ENCODE data around the gene CCDC9B. TPM values are rescaled to one million over a fixed set of nuclear protein-coding genes. Genes with fewer than 3 reads are reported as not detected.

Gene CCDC9B
- polyA plus RNA-seq, 1 of the 3 experiments (the other 2 are of a cell fraction) = 13.7 TPM

DNA sequence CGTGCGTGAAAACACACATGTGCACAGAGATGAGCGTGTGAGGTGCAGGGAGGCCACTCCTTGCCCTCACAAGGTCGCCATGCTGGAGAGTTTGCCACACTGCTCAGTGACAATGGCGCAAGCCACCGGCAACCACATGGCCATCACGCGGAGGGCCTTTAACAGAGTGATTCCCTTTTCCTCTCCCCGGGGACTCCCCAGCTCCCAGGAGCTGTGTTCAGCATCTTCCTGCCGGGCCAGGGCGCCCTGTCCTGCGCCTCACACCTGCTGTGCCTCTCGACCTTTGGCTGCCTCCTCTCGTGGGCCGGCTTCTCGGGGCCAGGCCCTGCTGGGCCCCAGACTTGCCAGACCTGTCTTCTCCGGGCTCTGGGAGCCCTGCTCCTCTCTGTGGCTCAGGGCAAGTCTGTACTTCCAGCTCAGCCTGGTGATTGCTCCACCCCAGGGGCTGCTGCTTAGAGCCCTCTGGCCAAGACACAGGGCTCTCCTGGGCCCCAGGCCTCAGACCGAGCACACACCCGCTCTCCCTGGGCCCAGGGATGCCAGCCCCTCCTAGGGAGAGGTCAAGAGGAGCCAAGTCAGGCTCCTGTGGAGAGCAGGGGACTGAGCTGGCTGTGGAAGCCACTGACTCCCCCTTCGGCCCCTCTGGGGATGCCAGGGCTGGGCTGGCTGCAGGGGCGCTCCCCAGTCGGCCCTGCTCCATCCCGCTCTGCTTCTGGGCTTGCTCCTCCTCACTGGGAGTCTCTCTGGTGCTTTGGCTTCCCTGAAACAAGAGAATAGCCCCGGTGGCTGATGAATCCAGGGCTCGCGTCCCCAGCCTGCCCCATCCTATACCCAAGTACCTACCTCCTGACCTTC is 5.6 kb downstream of the CCDC9B start:
- Histone ChIP-seq H4K20me1 (ENCODE audit: insufficient read depth) (no peaks in the 10 kb centered on the region), H3K9me3 (no peaks in the 10 kb centered on the region), H3K9ac (no peak overlapping the region), H3F3A (replicated peaks; ENCODE audit: insufficient read depth) (peaks cover 28% of the 10 kb centered on the region), H3K4me2 (no peak overlapping the region), H2AFZ (ENCODE audit: low read depth) (no peak overlapping the region), H3K9me2 (no peaks in the 10 kb centered on the region), H3K27me3 (ENCODE audit: insufficient read depth) (no peaks in the 10 kb centered on the region), H3K79me2 (ENCODE audit: insufficient read depth) (peaks cover 42% of the 10 kb centered on the region), H3K27ac (ENCODE audit: low read depth in 2 of 2, low read length in 1 of 2) (no peak overlapping the region; a peak in 1 of 4 replicates), H3K4me1 (ENCODE audit: control insufficient read depth in 1 of 2, insufficient read depth in 2 of 2, low read depth in 1 of 2, low read length in 1 of 2) (peaks cover 43 to 45% of the 10 kb centered on the region in 2 experiments; a peak in 3 of 4 replicates), H3K4me3 (ENCODE audit: low read depth in 2 of 2, low read length in 1 of 2) (no peak overlapping the region), H3K36me3 (replicated peaks in 1 of 2; ENCODE audit: control insufficient read depth in 1 of 2, insufficient read depth in 2 of 2, low read length in 1 of 2) (peaks cover 19 to 26% of the 10 kb centered on the region in 2 experiments)
- no peak for DNase-seq
- no peak for TF ChIP-seq RAD21 (IDR thresholded peaks at IDR 0.05; ENCODE audit: low read length)
- TF ChIP-seq, protein P1, sequence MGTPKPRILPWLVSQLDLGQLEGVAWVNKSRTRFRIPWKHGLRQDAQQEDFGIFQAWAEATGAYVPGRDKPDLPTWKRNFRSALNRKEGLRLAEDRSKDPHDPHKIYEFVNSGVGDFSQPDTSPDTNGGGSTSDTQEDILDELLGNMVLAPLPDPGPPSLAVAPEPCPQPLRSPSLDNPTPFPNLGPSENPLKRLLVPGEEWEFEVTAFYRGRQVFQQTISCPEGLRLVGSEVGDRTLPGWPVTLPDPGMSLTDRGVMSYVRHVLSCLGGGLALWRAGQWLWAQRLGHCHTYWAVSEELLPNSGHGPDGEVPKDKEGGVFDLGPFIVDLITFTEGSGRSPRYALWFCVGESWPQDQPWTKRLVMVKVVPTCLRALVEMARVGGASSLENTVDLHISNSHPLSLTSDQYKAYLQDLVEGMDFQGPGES (IDR thresholded peaks at IDR 0.05; ENCODE audit: low read depth, low read length) = no peak
- ChIA-PET POLR2A (interaction anchor here (1.4 to 1.6 kb wide), 2 partner anchors 8 to 12 kb away, joined by 4 to 5 read pairs; partner anchors contain the start of gene INAFM2), CTCF (interaction anchor here (11.1 to 70.6 kb wide), 4 partner anchors 6 to 86 kb away, joined by 184 to 2194 read pairs (median 1246); partner anchors contain the start of genes ANKRD63, CCDC9B, DISP2 and INAFM2)
- 95% methylated on average over 11 of the region's 26 CpGs for WGBS (ENCODE audit: low lambda C conversion rate)

DNA sequence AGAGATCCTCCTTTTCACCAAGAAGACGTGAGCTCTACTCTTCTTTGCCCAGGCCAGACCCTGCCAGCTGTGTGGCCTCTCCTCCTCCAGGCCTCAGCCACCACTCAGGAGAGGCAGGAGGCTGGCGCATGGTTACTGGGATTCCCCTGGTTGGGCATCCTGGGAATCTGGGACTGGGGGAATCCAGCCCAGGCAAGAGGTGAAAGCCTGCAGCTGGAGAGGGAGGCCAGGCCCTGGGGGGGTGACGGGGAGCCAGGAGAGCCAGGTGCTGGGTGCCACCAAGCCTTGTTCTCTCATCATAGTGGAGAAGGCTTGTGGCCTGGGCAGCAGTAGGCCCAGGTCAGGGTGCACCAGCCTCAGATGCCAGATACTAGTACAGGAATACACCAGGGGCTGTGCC is 6.2 kb downstream of the CCDC9B start:
- no peak overlapping the region; a peak in 1 of 4 replicates for H3K27ac ChIP-seq (ENCODE audit: low read depth in 2 of 2, low read length in 1 of 2)
- H3K9me3 ChIP-seq = no peaks in the 10 kb centered on the region
- H3K4me2 ChIP-seq = no peak overlapping the region; the same call in 1 of the 2 replicates
- 60% methylated on average over 1 of the region's 3 CpGs for WGBS (ENCODE audit: low lambda C conversion rate)
- H3K79me2 ChIP-seq (ENCODE audit: insufficient read depth) = peaks cover 36% of the 10 kb centered on the region
- no peak overlapping the region for H3K4me3 ChIP-seq (ENCODE audit: low read depth in 2 of 2, low read length in 1 of 2)
- H2AFZ ChIP-seq (ENCODE audit: low read depth) = no peak overlapping the region
- TF ChIP-seq, protein P2, sequence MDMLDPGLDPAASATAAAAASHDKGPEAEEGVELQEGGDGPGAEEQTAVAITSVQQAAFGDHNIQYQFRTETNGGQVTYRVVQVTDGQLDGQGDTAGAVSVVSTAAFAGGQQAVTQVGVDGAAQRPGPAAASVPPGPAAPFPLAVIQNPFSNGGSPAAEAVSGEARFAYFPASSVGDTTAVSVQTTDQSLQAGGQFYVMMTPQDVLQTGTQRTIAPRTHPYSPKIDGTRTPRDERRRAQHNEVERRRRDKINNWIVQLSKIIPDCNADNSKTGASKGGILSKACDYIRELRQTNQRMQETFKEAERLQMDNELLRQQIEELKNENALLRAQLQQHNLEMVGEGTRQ (IDR thresholded peaks at IDR 0.05; ENCODE audit: borderline replicate concordance, low read depth, low read length) = no peak
- TF ChIP-seq, protein P1 (IDR thresholded peaks at IDR 0.05; ENCODE audit: low read depth, low read length) = no peak
- no peak for TF ChIP-seq FOXJ3 (CRISPR knock-in tag; IDR thresholded peaks at IDR 0.05)
- no peak for TF ChIP-seq RAD21 (IDR thresholded peaks at IDR 0.05; ENCODE audit: low read length)
- peaks cover 19 to 26% of the 10 kb centered on the region in 2 experiments for H3K36me3 ChIP-seq (replicated peaks in 1 of 2; ENCODE audit: control insufficient read depth in 1 of 2, insufficient read depth in 2 of 2, low read length in 1 of 2)
- no peak for DNase-seq
- H3K27me3 ChIP-seq (ENCODE audit: insufficient read depth) = no peaks in the 10 kb centered on the region
- POLR2A ChIA-PET = no interaction called here
- peaks cover 25% of the 10 kb centered on the region for H3F3A ChIP-seq (replicated peaks; ENCODE audit: insufficient read depth)
- CTCF ChIA-PET = interaction anchor here (11.1 to 70.6 kb wide), 4 partner anchors 7 to 87 kb away, joined by 184 to 2194 read pairs (median 1246); partner anchors contain the start of genes ANKRD63, CCDC9B, DISP2 and INAFM2
- no peaks in the 10 kb centered on the region for H3K9me2 ChIP-seq
- H4K20me1 ChIP-seq (ENCODE audit: insufficient read depth) = no peaks in the 10 kb centered on the region
- peaks cover 37 to 39% of the 10 kb centered on the region in 2 experiments; a peak in 3 of 4 replicates for H3K4me1 ChIP-seq (ENCODE audit: control insufficient read depth in 1 of 2, insufficient read depth in 2 of 2, low read depth in 1 of 2, low read length in 1 of 2)
- no peak overlapping the region for H3K9ac ChIP-seq

Measured in SK-N-SH (cell line).